Tibial nerve (tissue), 4 donors: ENCODE data around the gene SMAD9. TPM values are rescaled to one million over a fixed set of nuclear protein-coding genes. Genes with fewer than 3 reads are reported as not detected.

ENCODE experiments used
- DNase-seq, 2 donors: peaks; one replicate each; pipeline ENCODE4 v3.0.0-alpha.2; 2019; ENCODE audit warnings: low spot score in 2 of 2
- H3K27ac ChIP-seq, 4 donors: fragments of 200-600 bp; sonication (generic) in 3 of 4; one replicate each; pipeline ENCODE4 v1.5.1; 2017 to 2019; ENCODE audit warnings: mild to moderate bottlenecking in 1 of 4
- H3K27me3 ChIP-seq, 2 donors: fragments of 200-600 bp; sonication (generic) in 1 of 2; one replicate each; pipeline versions ENCODE4 v1.5.1 to v1.6.0; 2017 to 2019
- H3K36me3 ChIP-seq, 3 donors: fragments of 200-600 bp; sonication (generic); one replicate each; pipeline ENCODE4 v1.5.1; 2018 to 2019
- H3K4me1 ChIP-seq, 4 donors: fragments of 200-600 bp; sonication (generic) in 3 of 4; one replicate each; pipeline ENCODE4 v1.5.1; 2017 to 2019
- H3K4me3 ChIP-seq, 4 donors: fragments of 200-600 bp; sonication (generic) in 3 of 4; one replicate each; pipeline ENCODE4 v1.5.1; 2017 to 2019; ENCODE audit warnings: mild to moderate bottlenecking in 1 of 4, moderate library complexity in 1 of 4
- H3K9me3 ChIP-seq, 4 donors: fragments of 200-600 bp; sonication (generic) in 3 of 4; one replicate each; pipeline ENCODE4 v1.5.1; 2017 to 2019
- EP300 ChIP-seq, 2 donors: sonication (generic); formaldehyde crosslinking; IDR thresholded peaks; one replicate each; pipeline ENCODE4 v1.6.1; 2017; ENCODE audit warnings: antibody characterized with exemption in 2 of 2, mild to moderate bottlenecking in 1 of 2
- POLR2A ChIP-seq, 2 donors: fragments of 450-650 bp; IDR thresholded peaks; one replicate each; pipeline ENCODE4 v1.6.1; 2017; ENCODE audit warnings: antibody characterized with exemption in 2 of 2, mild to moderate bottlenecking in 2 of 2, moderate library complexity in 2 of 2
- WGBS, 2 donors: methylation state at CpG; one replicate each; pipeline ENCODE4 v1.1.5; 2018; 5-methylcytosine and 5-hydroxymethylcytosine counted together
- total RNA-seq, 4 donors: library from RNA; depleted of rRNA; stranded (reverse); fragments of >200 nt; gene quantifications; one replicate each; pipeline ENCODE4 v1.1.0, GENCODE V29; 2016
- TF ChIP-seq, protein P1 (sequence below), 5 experiments: fragments of 200-600 bp in 3 of 5; fragments of 450-650 bp in 2 of 5; sonication (generic) in 3 of 5; IDR thresholded peaks; one replicate each; pipeline ENCODE4 v1.5.1; 2016 to 2019; ENCODE audit warnings: antibody characterized with exemption in 5 of 5, mild to moderate bottlenecking in 3 of 5, moderate library complexity in 2 of 5

SMAD9 gene
- total RNA-seq, 4 donors from 2014 or later = 13.8 to 20.4 (median 15.8) TPM

DNA sequence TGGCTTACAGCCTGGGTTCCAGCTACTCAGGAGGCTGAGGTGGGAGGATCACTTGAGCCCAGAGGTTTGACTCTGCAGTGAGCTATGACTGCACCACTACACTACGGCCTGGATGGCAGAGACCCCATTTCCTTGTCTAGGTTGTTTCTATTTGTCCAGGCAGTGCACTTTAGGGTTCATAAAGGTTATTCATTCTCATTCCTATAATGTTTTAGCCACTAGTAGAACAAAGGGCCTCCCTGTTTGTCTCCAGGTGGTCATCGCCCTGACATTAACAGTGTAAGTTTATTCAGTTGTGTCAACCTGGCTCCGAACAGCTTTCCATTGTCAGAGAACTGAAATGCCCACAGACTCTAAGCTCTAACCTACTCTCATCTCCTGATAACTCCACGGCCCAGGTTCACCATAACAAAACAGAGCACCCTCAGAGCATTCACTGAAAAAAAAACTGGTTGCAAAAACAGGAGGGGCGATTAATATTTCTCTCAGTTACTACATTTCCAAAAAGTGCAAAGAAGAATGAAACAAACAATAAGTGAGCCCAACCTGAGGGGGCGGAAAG, 37.1 kb downstream of the SMAD9 start:
- no peaks in the 10 kb centered on the region for H3K27me3 ChIP-seq
- 62 to 68% methylated on average over 6 of the region's 6 CpGs for WGBS, 2 donors
- H3K36me3 ChIP-seq = peaks cover 0 to 10% (median 0%) of the 10 kb centered on the region in 3 donors
- no peak overlapping the region for H3K27ac ChIP-seq
- peaks cover 0 to 10% (median 2%) of the 10 kb centered on the region in 4 donors for H3K4me1 ChIP-seq
- H3K9me3 ChIP-seq = no peaks in the 10 kb centered on the region
- no peak for DNase-seq
- TF ChIP-seq, protein P1, sequence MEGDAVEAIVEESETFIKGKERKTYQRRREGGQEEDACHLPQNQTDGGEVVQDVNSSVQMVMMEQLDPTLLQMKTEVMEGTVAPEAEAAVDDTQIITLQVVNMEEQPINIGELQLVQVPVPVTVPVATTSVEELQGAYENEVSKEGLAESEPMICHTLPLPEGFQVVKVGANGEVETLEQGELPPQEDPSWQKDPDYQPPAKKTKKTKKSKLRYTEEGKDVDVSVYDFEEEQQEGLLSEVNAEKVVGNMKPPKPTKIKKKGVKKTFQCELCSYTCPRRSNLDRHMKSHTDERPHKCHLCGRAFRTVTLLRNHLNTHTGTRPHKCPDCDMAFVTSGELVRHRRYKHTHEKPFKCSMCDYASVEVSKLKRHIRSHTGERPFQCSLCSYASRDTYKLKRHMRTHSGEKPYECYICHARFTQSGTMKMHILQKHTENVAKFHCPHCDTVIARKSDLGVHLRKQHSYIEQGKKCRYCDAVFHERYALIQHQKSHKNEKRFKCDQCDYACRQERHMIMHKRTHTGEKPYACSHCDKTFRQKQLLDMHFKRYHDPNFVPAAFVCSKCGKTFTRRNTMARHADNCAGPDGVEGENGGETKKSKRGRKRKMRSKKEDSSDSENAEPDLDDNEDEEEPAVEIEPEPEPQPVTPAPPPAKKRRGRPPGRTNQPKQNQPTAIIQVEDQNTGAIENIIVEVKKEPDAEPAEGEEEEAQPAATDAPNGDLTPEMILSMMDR (IDR thresholded peaks at IDR 0.05) = no peak
- no peak for TF ChIP-seq EP300 (IDR thresholded peaks at IDR 0.05)
- no peak for TF ChIP-seq POLR2A (IDR thresholded peaks at IDR 0.05)
- H3K4me3 ChIP-seq = no peak overlapping the region

DNA sequence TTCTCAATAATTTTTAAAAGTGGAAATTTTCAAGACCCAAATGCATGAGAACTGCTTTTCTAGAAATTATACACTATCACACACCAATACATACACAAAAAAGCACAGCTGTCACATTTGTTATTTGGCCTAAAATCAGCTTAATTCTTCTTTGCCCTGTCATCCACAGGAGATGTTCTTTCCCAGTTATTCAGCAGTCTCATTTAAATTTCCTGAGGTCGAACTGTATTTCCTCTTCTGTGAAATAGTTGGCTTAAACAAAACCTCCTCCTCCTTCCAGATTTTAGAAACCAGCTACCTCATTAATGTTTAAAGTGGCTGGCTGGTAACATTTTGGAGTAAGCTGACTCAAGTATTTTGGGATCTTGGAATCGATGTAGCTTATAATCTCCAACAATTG, 39.1 kb downstream of the SMAD9 start:
- 54 to 56% methylated on average over 2 of the region's 2 CpGs for WGBS, 2 donors
- Histone ChIP-seq H3K36me3 (peaks cover 0 to 18% (median 0%) of the 10 kb centered on the region in 3 donors), H3K27ac (no peak overlapping the region), H3K4me1 (peaks cover 0 to 7% (median 0%) of the 10 kb centered on the region in 4 donors), H3K27me3 (no peaks in the 10 kb centered on the region), H3K4me3 (no peak overlapping the region), H3K9me3 (no peaks in the 10 kb centered on the region)
- DNase-seq = no peak
- TF ChIP-seq, protein P1 (IDR thresholded peaks at IDR 0.05) = no peak
- TF ChIP-seq POLR2A (IDR thresholded peaks at IDR 0.05) (no peak), EP300 (IDR thresholded peaks at IDR 0.05) (no peak)

DNA sequence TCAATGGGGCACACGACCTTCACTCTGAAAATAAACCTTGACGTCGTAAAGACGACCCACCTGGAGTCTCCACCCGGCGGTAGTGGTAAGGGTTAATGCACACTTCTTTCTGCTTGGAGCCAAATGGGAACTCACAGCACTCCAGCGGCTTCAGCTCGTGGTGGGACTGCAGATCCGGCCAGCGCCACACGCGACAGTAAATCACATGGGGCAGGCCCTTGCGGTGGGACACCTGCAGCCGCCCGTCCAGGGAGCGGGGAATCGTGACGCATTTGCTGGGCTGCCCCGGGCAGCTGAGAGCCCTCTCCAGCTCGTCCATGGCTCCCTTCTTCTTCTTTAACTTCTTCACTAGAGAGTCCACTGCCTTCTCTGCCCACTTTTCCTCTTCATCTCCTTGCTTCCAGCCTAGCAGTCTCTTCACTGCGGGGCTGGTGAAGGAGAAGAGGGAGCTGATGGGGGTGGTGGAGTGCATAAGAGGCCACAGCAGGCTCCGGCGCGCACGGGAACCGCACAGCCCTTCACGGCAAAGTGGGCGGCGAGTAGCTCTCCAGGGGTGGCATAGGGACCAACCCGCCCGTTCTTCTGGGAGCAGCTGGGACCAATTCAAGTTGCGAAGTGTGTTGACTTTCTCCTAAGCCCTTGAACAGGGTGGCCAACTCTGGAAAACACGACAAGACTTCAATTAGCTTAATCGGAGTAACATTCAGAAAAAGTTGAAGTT, 40.7 kb downstream of the SMAD9 start:
- H3K9me3 ChIP-seq = no peaks in the 10 kb centered on the region

DNA sequence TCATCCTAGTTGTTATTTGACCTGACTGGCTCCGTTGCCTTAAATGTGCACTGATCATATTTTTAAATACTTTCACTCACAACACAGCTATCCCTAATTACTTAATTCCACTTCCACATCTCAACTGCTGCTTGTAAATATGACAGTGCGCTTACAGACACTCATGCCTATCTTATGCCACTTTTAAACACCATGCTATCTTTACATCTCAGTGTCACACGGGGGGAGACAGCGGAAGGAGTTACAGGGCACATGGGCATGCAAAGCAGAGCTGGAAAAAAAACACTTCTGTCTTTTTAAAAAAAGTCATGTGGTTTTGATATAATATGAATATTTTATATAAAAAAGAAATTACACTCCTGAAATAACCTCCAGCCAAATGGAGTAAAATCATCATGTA, 44.1 kb downstream of the SMAD9 start:
- H3K4me3 ChIP-seq = no peak overlapping the region
- H3K27ac ChIP-seq = no peak overlapping the region
- no peaks in the 10 kb centered on the region for H3K9me3 ChIP-seq
- H3K4me1 ChIP-seq = no peaks in the 10 kb centered on the region
- H3K27me3 ChIP-seq = no peaks in the 10 kb centered on the region
- 76 to 79% methylated on average over 4 of the region's 4 CpGs for WGBS, 2 donors
- H3K36me3 ChIP-seq = peaks cover 0 to 39% (median 0%) of the 10 kb centered on the region in 3 donors
- TF ChIP-seq EP300 (IDR thresholded peaks at IDR 0.05) (no peak), POLR2A (IDR thresholded peaks at IDR 0.05) (no peak)
- TF ChIP-seq, protein P1 (IDR thresholded peaks at IDR 0.05) = no peak
- DNase-seq = no peak

More for the DNA sequence above, 40.7 kb downstream of the SMAD9 start:
- WGBS, 2 donors = 94% methylated on average over 34 of the region's 34 CpGs
- peaks cover 0 to 7% (median 0%) of the 10 kb centered on the region in 4 donors for H3K4me1 ChIP-seq
- TF ChIP-seq EP300 (IDR thresholded peaks at IDR 0.05) = no peak
- TF ChIP-seq POLR2A (IDR thresholded peaks at IDR 0.05) = no peak
- TF ChIP-seq, protein P1 (IDR thresholded peaks at IDR 0.05) = no peak
- no peak for DNase-seq
- no peaks in the 10 kb centered on the region for H3K27me3 ChIP-seq
- H3K27ac ChIP-seq = no peak overlapping the region
- H3K36me3 ChIP-seq = peaks cover 0 to 18% (median 0%) of the 10 kb centered on the region in 3 donors
- no peak overlapping the region for H3K4me3 ChIP-seq

DNA sequence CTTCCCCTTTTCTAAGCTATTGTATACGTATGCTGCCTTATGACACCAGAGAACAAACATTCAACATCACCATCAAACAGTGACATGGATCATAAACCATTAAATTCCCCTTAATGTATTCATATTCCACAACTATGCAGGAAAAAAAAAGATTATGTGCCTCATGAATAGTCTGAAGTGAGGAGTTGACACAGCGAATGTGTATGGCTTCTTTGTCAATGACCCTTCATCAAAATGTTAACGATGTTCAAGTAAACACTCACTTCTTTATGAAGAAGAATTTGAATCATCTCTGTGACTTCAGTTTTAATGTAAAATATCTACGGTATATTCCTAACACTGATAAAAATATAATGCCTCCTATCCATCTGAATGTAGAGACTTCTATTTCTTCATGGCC, 44.6 kb downstream of the SMAD9 start:
- TF ChIP-seq, protein P1 (IDR thresholded peaks at IDR 0.05) = no peak
- TF ChIP-seq POLR2A (IDR thresholded peaks at IDR 0.05) (no peak), EP300 (IDR thresholded peaks at IDR 0.05) (no peak)
- Histone ChIP-seq H3K9me3 (no peaks in the 10 kb centered on the region), H3K4me3 (no peak overlapping the region), H3K4me1 (no peaks in the 10 kb centered on the region), H3K27me3 (no peaks in the 10 kb centered on the region), H3K36me3 (peaks cover 0 to 44% (median 0%) of the 10 kb centered on the region in 3 donors), H3K27ac (no peak overlapping the region)
- WGBS, 2 donors = 55 to 58% methylated on average over 4 of the region's 4 CpGs
- DNase-seq = no peak
